ENCODE data around the gene EIF4A2. TPM values are rescaled to one million over a fixed set of nuclear protein-coding genes. Genes with fewer than 3 reads are reported as not detected.

EIF4A2 gene
- total and polyA plus RNA-seq, 2 of the 13 experiments (the other 11 are each of a cell fraction or from before 2014, with no cell fraction given), result 480 to 596 TPM

DNA sequence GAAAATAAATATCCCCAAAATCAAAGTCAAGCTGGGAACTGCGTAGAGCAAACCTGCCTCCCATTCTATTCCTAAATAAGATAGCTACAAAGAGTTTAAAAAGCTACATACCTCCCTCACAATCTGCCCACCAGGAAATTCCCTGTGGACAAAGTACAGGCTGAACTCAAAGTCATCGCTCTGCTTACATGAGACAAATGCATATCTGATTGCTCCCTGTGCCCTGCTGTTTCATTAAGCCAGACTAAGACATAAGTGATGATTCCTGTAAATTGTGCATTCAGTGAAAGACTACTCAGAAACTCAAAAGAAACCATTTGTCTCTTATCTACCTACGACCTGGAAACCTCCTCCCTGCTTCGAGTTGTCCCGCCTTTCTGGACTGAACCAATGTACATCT lies 28.5 kb upstream of the EIF4A2 start:
- ChIA-PET CTCF (ENCODE audit: low intra/inter-chr PET ratio, low total read pairs) (no interaction called here), POLR2A (interaction anchor here (0.8 to 1.4 kb wide), 3 partner anchors 9 to 134 kb away, joined by 3 read pairs; no protein-coding TSS in a partner anchor)
- no peak for DNase-seq (ENCODE audit: low spot score)
- TF ChIP-seq ZFP90 (CRISPR knock-in tag; IDR thresholded peaks at IDR 0.05; ENCODE audit: borderline replicate concordance) (no peak), SETDB1 (CRISPR knock-in tag; IDR thresholded peaks at IDR 0.05; ENCODE audit: borderline replicate concordance) (no peak), ZNF558 (CRISPR knock-in tag; IDR thresholded peaks at IDR 0.05; ENCODE audit: borderline replicate concordance) (no peak), KDM6A (CRISPR knock-in tag; IDR thresholded peaks at IDR 0.05; ENCODE audit: low read depth) (no peak), ESRRA (CRISPR knock-in tag; IDR thresholded peaks at IDR 0.05; ENCODE audit: low read depth) (no peak)
- in situ Hi-C loops (cut with HindIII; ENCODE audit: extremely low pct_ligation_motif_present, low pct_unique_long_range_greater_than_20kb), result loop anchor here (10.0 kb wide), 1 partner anchor 140 kb away; the partner anchor contains the start of gene AHSG
- H2AFZ ChIP-seq (ENCODE audit: low read length), result no peak overlapping the region
- H3K36me3 ChIP-seq (replicated peaks in 1 of 2; ENCODE audit: control insufficient read depth in 1 of 2, insufficient read depth in 2 of 2, low read length in 2 of 2), result no peaks in the 10 kb centered on the region
- no peak overlapping the region for H3K27ac ChIP-seq (ENCODE audit: extremely low read length, insufficient read depth, low read length)
- no peak overlapping the region for H3K9ac ChIP-seq (ENCODE audit: insufficient read depth, low read depth, low read length)
- no TSS peak for BruUV-seq (replicated peaks)
- no peaks in the 10 kb centered on the region for H3K79me2 ChIP-seq (ENCODE audit: insufficient read depth, low read length)
- intact Hi-C loops (cut with micrococcal nuclease; ENCODE audit: unreplicated experiment), result no loop called here
- no peak overlapping the region for H3K4me2 ChIP-seq (ENCODE audit: low read depth, low read length)
- no peaks in the 10 kb centered on the region for H4K20me1 ChIP-seq (ENCODE audit: insufficient read depth, low read length)
- no peak for FAIRE-seq
- H3K9me3 ChIP-seq (ENCODE audit: low read length), result no peaks in the 10 kb centered on the region
- H3K27me3 ChIP-seq (ENCODE audit: control insufficient read depth in 1 of 2, insufficient read depth in 2 of 2, low read length in 2 of 2), result no peaks in the 10 kb centered on the region
- no peak overlapping the region for H3K4me3 ChIP-seq (replicated peaks in 1 of 3; ENCODE audit: insufficient read depth in 1 of 3, low read depth in 2 of 3, low read length in 3 of 3)
- WGBS (ENCODE audit: low lambda C conversion rate), result 42% methylated on average over 5 of the region's 5 CpGs
- no peak for ATAC-seq
- peaks cover 7% of the 10 kb centered on the region for H3K4me1 ChIP-seq (ENCODE audit: insufficient read depth, low read length)

DNA sequence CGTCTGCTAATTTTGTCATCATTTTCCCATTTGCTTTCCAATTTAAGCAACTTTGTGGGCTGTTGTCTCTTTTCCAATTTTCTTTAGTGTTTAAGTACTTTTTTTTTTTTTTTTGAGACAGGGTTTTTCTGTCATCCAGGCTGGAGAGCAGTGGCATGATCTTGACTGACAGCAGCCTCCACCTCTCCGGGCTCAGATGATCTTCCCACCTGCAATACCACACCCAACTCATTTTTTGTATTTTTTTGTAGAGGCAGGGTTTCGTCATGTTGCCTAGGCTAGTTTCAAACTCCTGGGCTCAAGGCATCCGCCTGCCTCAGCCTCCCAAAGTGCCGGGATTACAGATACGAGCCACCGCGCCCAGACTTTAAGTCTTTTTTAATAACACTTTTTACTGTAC lies 26.2 kb upstream of the EIF4A2 start:
- FAIRE-seq (no peak), DNase-seq (ENCODE audit: low spot score) (no peak), ATAC-seq (no peak)
- intact Hi-C loops (cut with micrococcal nuclease; ENCODE audit: unreplicated experiment), result no loop called here
- H3K9me3 ChIP-seq (ENCODE audit: low read length), result no peaks in the 10 kb centered on the region
- in situ Hi-C loops (cut with HindIII; ENCODE audit: extremely low pct_ligation_motif_present, low pct_unique_long_range_greater_than_20kb), result loop anchor here (10.0 kb wide), 1 partner anchor 142 kb away; the partner anchor contains the start of gene AHSG
- H3K4me1 ChIP-seq (ENCODE audit: insufficient read depth, low read length), result peaks cover 19% of the 10 kb centered on the region
- H3K4me3 ChIP-seq (replicated peaks in 1 of 3; ENCODE audit: insufficient read depth in 1 of 3, low read depth in 2 of 3, low read length in 3 of 3), result no peak overlapping the region
- no peak overlapping the region for H2AFZ ChIP-seq (ENCODE audit: low read length)
- TF ChIP-seq ZNF367 (CRISPR knock-in tag; IDR thresholded peaks at IDR 0.05; ENCODE audit: borderline replicate concordance) (no peak), MTF2 (CRISPR knock-in tag; IDR thresholded peaks at IDR 0.05; ENCODE audit: borderline replicate concordance) (no peak), GATA4 (IDR thresholded peaks at IDR 0.05; ENCODE audit: borderline replicate concordance, low read depth) (no peak), ZNF878 (CRISPR knock-in tag; IDR thresholded peaks at IDR 0.05) (no peak)
- TF ChIP-seq, protein P1, sequence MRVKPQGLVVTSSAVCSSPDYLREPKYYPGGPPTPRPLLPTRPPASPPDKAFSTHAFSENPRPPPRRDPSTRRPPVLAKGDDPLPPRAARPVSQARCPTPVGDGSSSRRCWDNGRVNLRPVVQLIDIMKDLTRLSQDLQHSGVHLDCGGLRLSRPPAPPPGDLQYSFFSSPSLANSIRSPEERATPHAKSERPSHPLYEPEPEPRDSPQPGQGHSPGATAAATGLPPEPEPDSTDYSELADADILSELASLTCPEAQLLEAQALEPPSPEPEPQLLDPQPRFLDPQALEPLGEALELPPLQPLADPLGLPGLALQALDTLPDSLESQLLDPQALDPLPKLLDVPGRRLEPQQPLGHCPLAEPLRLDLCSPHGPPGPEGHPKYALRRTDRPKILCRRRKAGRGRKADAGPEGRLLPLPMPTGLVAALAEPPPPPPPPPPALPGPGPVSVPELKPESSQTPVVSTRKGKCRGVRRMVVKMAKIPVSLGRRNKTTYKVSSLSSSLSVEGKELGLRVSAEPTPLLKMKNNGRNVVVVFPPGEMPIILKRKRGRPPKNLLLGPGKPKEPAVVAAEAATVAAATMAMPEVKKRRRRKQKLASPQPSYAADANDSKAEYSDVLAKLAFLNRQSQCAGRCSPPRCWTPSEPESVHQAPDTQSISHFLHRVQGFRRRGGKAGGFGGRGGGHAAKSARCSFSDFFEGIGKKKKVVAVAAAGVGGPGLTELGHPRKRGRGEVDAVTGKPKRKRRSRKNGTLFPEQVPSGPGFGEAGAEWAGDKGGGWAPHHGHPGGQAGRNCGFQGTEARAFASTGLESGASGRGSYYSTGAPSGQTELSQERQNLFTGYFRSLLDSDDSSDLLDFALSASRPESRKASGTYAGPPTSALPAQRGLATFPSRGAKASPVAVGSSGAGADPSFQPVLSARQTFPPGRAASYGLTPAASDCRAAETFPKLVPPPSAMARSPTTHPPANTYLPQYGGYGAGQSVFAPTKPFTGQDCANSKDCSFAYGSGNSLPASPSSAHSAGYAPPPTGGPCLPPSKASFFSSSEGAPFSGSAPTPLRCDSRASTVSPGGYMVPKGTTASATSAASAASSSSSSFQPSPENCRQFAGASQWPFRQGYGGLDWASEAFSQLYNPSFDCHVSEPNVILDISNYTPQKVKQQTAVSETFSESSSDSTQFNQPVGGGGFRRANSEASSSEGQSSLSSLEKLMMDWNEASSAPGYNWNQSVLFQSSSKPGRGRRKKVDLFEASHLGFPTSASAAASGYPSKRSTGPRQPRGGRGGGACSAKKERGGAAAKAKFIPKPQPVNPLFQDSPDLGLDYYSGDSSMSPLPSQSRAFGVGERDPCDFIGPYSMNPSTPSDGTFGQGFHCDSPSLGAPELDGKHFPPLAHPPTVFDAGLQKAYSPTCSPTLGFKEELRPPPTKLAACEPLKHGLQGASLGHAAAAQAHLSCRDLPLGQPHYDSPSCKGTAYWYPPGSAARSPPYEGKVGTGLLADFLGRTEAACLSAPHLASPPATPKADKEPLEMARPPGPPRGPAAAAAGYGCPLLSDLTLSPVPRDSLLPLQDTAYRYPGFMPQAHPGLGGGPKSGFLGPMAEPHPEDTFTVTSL (CRISPR knock-in tag; IDR thresholded peaks at IDR 0.05; ENCODE audit: borderline replicate concordance), result no peak
- CTCF ChIA-PET (ENCODE audit: low intra/inter-chr PET ratio, low total read pairs), result no interaction called here
- no peak overlapping the region for H3K4me2 ChIP-seq (ENCODE audit: low read depth, low read length)
- no peaks in the 10 kb centered on the region for H3K79me2 ChIP-seq (ENCODE audit: insufficient read depth, low read length)
- no TSS peak for BruUV-seq (replicated peaks)
- H3K27me3 ChIP-seq (ENCODE audit: control insufficient read depth in 1 of 2, insufficient read depth in 2 of 2, low read length in 2 of 2), result no peaks in the 10 kb centered on the region
- H3K27ac ChIP-seq (ENCODE audit: extremely low read length, insufficient read depth, low read length), result no peak overlapping the region
- H3K36me3 ChIP-seq (replicated peaks in 1 of 2; ENCODE audit: control insufficient read depth in 1 of 2, insufficient read depth in 2 of 2, low read length in 2 of 2), result no peaks in the 10 kb centered on the region
- WGBS (ENCODE audit: low lambda C conversion rate), result 84% methylated on average over 8 of the region's 8 CpGs
- no peak overlapping the region for H3K9ac ChIP-seq (ENCODE audit: insufficient read depth, low read depth, low read length)
- H4K20me1 ChIP-seq (ENCODE audit: insufficient read depth, low read length), result no peaks in the 10 kb centered on the region
- POLR2A ChIA-PET, result no interaction called here
